HepG2 (cell line): ENCODE results near the gene ZMYND10. TPM values are rescaled to one million over a fixed set of nuclear protein-coding genes. Genes with fewer than 3 reads are reported as not detected.

Experiments used
- ATAC-seq: fragments of 200-7000 bp; cut with Tn5 transposase; 3 replicates; pipeline ENCODE4 v1.9.1; 2020; ENCODE audit warnings: mild to moderate bottlenecking, moderate library complexity
- BruUV-seq: library from RNA; stranded (reverse); fragments of 400-500 nt; replicated peaks from 2 replicates; lab custom pipeline; 2021; lab: Mats Ljungman, UMichigan
- CTCF ChIA-PET: fragments of 300-600 bp; formaldehyde crosslinking; extraction: SDS; loops from one replicate; lab custom pipeline; 2021; ENCODE audit warnings: low total read pairs, inconsistent platforms, low intra/inter-chr PET ratio; lab: Yijun Ruan, JAX
- POLR2A ChIA-PET: fragments of 350-600 bp; sonication (Branson Sonifier 250); formaldehyde crosslinking; loops from one replicate; lab custom pipeline; 2020; ENCODE audit warnings: antibody characterized with exemption, inconsistent platforms; lab: Yijun Ruan, JAX
- DNase-seq: peaks from one replicate; pipeline ENCODE4 v3.0.0-alpha.2; 2015; ENCODE audit warnings: low spot score
- FAIRE-seq: peaks from 3 replicates; lab custom pipeline; 2011; peaks lifted over from hg19 to GRCh38; lab: Jason Lieb, UNC
- H2AFZ ChIP-seq: one replicate; pipeline ENCODE4 v1.6.1; 2011; ENCODE audit warnings: low read length, inconsistent platforms
- H3K27ac ChIP-seq: fragments of 300-600 bp; 3 replicates; pipeline ENCODE4 v1.8.0; 2011; ENCODE audit warnings: mixed run types, mild to moderate bottlenecking, mixed read lengths, low read length, inconsistent platforms; ENCODE audit not compliant: insufficient read depth; ENCODE audit errors: extremely low read length
- H3K27me3 ChIP-seq, 2 experiments: fragments of 200-600 bp in 1 of 2; 2 replicates in 1 of 2; 3 replicates in 1 of 2; pipeline versions ENCODE4 v1.6.0 to v1.8.0; 2011; ENCODE audit warnings: low read length in 2 of 2, mild to moderate bottlenecking in 2 of 2, moderate library complexity in 2 of 2, inconsistent platforms in 1 of 2; ENCODE audit not compliant: insufficient read depth in 2 of 2, control insufficient read depth in 1 of 2
- H3K36me3 ChIP-seq, 2 experiments: fragments of 200-600 bp in 1 of 2; replicated peaks in 1 of 2; 2 replicates in 1 of 2; 3 replicates in 1 of 2; pipeline versions ENCODE4 v1.5.1 to v1.8.0; 2011; ENCODE audit warnings: low read length in 2 of 2, inconsistent platforms in 1 of 2; ENCODE audit not compliant: insufficient read depth in 2 of 2, control insufficient read depth in 1 of 2
- H3K4me1 ChIP-seq: 2 replicates; pipeline ENCODE4 v1.5.1; 2012; ENCODE audit warnings: low read length, inconsistent platforms; ENCODE audit not compliant: insufficient read depth
- H3K4me2 ChIP-seq: 2 replicates; pipeline ENCODE4 v1.6.0; 2011; ENCODE audit warnings: low read depth, low read length, inconsistent platforms
- H3K4me3 ChIP-seq, 3 experiments: fragments of 200-600 bp in 1 of 3; sonication (generic), shearing (Covaris generic) in 1 of 3; replicated peaks in 1 of 3; 2 replicates each; pipeline ENCODE4 v1.5.1; 2011 to 2016; ENCODE audit warnings: low read length in 3 of 3, inconsistent platforms in 2 of 3, low read depth in 2 of 3, mild to moderate bottlenecking in 2 of 3, control low read depth in 1 of 3, mixed read lengths in 1 of 3; ENCODE audit not compliant: insufficient read depth in 1 of 3
- H3K79me2 ChIP-seq: one replicate; pipeline ENCODE4 v1.6.1; 2011; ENCODE audit warnings: low read length, inconsistent platforms; ENCODE audit not compliant: insufficient read depth
- H3K9ac ChIP-seq: 2 replicates; pipeline ENCODE4 v1.6.0; 2011; ENCODE audit warnings: mild to moderate bottlenecking, low read depth, low read length, inconsistent platforms; ENCODE audit not compliant: insufficient read depth
- H3K9me3 ChIP-seq: 2 replicates; pipeline ENCODE4 v1.5.1; 2012; ENCODE audit warnings: mild to moderate bottlenecking, low read length
- H4K20me1 ChIP-seq: 2 replicates; pipeline ENCODE4 v1.6.0; 2011; ENCODE audit warnings: inconsistent platforms, mild to moderate bottlenecking, low read length, moderate library complexity; ENCODE audit not compliant: insufficient read depth
- CC2D1A ChIP-seq: sonication (generic); formaldehyde crosslinking; IDR thresholded peaks from 2 replicates; pipeline ENCODE4 v1.8.1; 2023; ENCODE audit warnings: mild to moderate bottlenecking, missing genetic modification reagents
- FOXK1 ChIP-seq: sonication (generic); formaldehyde crosslinking; IDR thresholded peaks from 2 replicates; pipeline ENCODE4 v1.4.0; 2020; ENCODE audit warnings: low read depth, missing genetic modification reagents, borderline replicate concordance
- GPBP1L1 ChIP-seq: sonication (generic); formaldehyde crosslinking; IDR thresholded peaks from 2 replicates; pipeline ENCODE4 v1.5.0; 2020; ENCODE audit warnings: mild to moderate bottlenecking, missing genetic modification reagents
- HMG20A ChIP-seq: IDR thresholded peaks from 2 replicates; pipeline ENCODE4 v1.6.1; 2016; ENCODE audit warnings: borderline replicate concordance
- KDM3A ChIP-seq: IDR thresholded peaks from 2 replicates; pipeline ENCODE4 v1.6.1; 2018; ENCODE audit warnings: low read depth, missing compliant biosample characterization
- MED1 ChIP-seq: sonication (generic); formaldehyde crosslinking; IDR thresholded peaks from 2 replicates; pipeline ENCODE4 v1.4.0; 2020; ENCODE audit warnings: missing genetic modification reagents
- MED13 ChIP-seq: sonication (generic); formaldehyde crosslinking; IDR thresholded peaks from 2 replicates; pipeline ENCODE4 v1.5.0; 2020; ENCODE audit warnings: missing genetic modification reagents
- MZF1 ChIP-seq: sonication (generic); formaldehyde crosslinking; IDR thresholded peaks from 2 replicates; pipeline ENCODE4 v1.8.1; 2023; ENCODE audit warnings: mild to moderate bottlenecking, missing genetic modification reagents, borderline replicate concordance
- NRL ChIP-seq: sonication (generic); formaldehyde crosslinking; IDR thresholded peaks from 2 replicates; pipeline ENCODE4 v1.5.0; 2020; ENCODE audit warnings: missing genetic modification reagents, mild to moderate bottlenecking, moderate library complexity, borderline replicate concordance
- TFDP1 ChIP-seq: IDR thresholded peaks from 2 replicates; pipeline ENCODE4 v1.6.1; 2016; ENCODE audit warnings: missing compliant biosample characterization, missing genetic modification reagents, borderline replicate concordance
- U2AF2 ChIP-seq: fragments of 200-400 bp; formaldehyde crosslinking; IDR thresholded peaks from 2 replicates; pipeline ENCODE4 v1.6.1; 2017; ENCODE audit warnings: low read depth, mild to moderate bottlenecking, low read length
- ZBTB7A ChIP-seq: sonication (generic); formaldehyde crosslinking; IDR thresholded peaks from 2 replicates; pipeline ENCODE4 v1.8.0; 2022; ENCODE audit warnings: mild to moderate bottlenecking, missing genetic modification reagents
- ZNF337 ChIP-seq: sonication (generic); formaldehyde crosslinking; IDR thresholded peaks from 2 replicates; pipeline ENCODE4 v1.5.1; 2020; ENCODE audit warnings: missing genetic modification reagents, low read depth, mild to moderate bottlenecking, borderline replicate concordance
- ZNF33B ChIP-seq: sonication (generic); formaldehyde crosslinking; IDR thresholded peaks from 2 replicates; pipeline ENCODE4 v1.5.1; 2020; ENCODE audit warnings: mild to moderate bottlenecking, missing genetic modification reagents
- ZNF562 ChIP-seq: sonication (generic); formaldehyde crosslinking; IDR thresholded peaks from 2 replicates; pipeline ENCODE4 v1.8.0; 2022; ENCODE audit warnings: missing genetic modification reagents, borderline replicate concordance
- ZNF883 ChIP-seq: sonication (generic); formaldehyde crosslinking; IDR thresholded peaks from 2 replicates; pipeline ENCODE4 v1.5.1; 2020; ENCODE audit warnings: mild to moderate bottlenecking, missing genetic modification reagents; ENCODE audit errors: not compliant biosample characterization
- WGBS: methylation state at CpG from one replicate; pipeline ENCODE4 v1.1.6; 2017; ENCODE audit warnings: low lambda C conversion rate; 5-methylcytosine and 5-hydroxymethylcytosine counted together
- in situ Hi-C: cut with HindIII; loops from 2 replicates; pipeline ENCODE4 v1.10.0; 2017; ENCODE audit warnings: low pct_unique_long_range_greater_than_20kb; ENCODE audit not compliant: extremely low pct_ligation_motif_present
- intact Hi-C: fragments of 100-400 bp; cut with micrococcal nuclease; formaldehyde crosslinking; loops from one replicate; pipeline ENCODE4 v1.10.0; 2022; ENCODE audit not compliant: unreplicated experiment
- polyA plus RNA-seq, 8 experiments: library from polyadenylated mRNA; depleted of rRNA in 3 of 8; stranded (reverse) in 7 of 8; unstranded in 1 of 8; fragments of >200 nt; fragmentation: Illumina TruSeq in 4 of 8; extraction: Trizol in 4 of 8; gene quantifications; 2 replicates each; pipeline versions ENCODE4 v1.2.1 to v1.2.3, GENCODE V29; 2011 to 2016; ENCODE audit warnings: low read depth in 4 of 8, missing spikeins in 1 of 8, mixed read lengths in 1 of 8; ENCODE audit not compliant: insufficient read depth in 1 of 8
- total RNA-seq, 5 experiments: library from RNA; depleted of rRNA; stranded (reverse); fragments of >200 nt; fragmentation: Illumina TruSeq; extraction: Trizol; gene quantifications; 2 replicates each; pipeline ENCODE4 v1.2.3, GENCODE V29; 2016; ENCODE audit warnings: low read depth in 1 of 5
- TF ChIP-seq, protein P1 (sequence below): sonication (generic); formaldehyde crosslinking; conservative IDR thresholded peaks from 2 replicates; pipeline ENCODE4 v1.5.0; 2020; ENCODE audit warnings: missing genetic modification reagents

ZMYND10 gene
- total and polyA plus RNA-seq, 2 of the 13 experiments (the other 11 are each of a cell fraction or from before 2014, with no cell fraction given): 0.60 to 0.74 TPM

DNA sequence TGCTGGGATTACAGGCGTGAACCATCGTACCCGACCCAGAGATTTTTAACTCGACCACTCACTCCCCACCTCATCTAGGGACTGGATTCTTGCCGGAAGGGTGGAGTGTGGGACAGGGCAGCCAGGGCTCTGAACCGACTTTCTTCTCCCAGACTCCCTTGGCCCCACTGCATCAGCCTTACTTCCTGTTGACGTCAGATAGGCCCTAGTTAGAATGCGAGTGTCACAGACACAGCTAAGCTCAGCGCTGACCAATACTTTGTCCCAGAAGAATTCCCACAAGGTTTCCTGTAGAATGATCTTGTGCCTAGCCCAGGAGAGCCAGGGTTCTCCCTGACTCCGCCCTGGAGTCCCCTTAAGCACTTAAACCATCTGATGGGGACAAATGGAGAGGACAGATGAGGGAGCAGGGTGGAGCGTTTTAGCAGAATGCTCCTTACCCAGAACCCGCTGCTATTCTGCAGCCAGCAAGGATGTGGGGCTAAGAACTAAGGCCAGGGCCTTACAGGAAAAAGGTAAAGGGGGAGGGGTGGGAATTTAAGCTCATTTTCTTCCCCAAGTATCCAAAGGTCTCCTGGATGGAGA is 11.7 kb downstream of the ZMYND10 start (continued):
- TF ChIP-seq GPBP1L1 (CRISPR knock-in tag) (no peak), KDM3A (CRISPR knock-in tag) (no peak), MED1 (CRISPR knock-in tag) (no peak), TFDP1 (CRISPR knock-in tag) (no peak), NRL (CRISPR knock-in tag) (no peak)

DNA sequence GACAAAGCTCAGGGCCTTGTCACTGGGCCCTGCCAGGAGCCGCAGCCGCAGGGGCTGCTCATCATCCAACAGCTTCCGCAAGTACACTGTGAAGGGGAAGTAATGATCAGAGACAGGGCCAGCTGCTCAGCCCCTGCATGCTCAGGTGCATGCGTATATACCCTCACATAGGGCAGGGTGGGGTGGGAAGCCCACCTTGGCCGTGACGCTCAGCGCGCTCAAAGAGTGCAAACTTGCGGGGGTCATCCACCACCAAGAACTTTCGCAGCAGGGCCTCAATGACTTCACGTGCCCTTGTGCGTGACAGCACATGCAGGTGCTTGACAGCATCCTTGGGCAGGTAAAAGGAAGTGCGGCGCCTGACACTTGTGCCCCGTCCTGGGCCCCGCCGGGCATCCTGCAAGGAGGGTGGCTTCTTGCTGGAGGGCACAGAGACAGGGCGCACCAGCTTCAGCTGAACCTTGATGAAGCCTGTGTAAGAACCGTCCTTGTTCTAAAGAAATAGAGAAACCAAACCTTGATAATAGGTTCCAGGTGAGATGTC is 14.1 kb downstream of the ZMYND10 start:
- ATAC-seq: no peak
- ChIA-PET CTCF (no interaction called here), POLR2A (no interaction called here)
- H4K20me1 ChIP-seq: peaks cover 12% of the 10 kb centered on the region
- peaks cover 22 to 39% of the 10 kb centered on the region in 2 experiments for H3K36me3 ChIP-seq
- H3K9ac ChIP-seq: no peak overlapping the region
- TF ChIP-seq HMG20A (CRISPR knock-in tag) (no peak), CC2D1A (CRISPR knock-in tag) (no peak), ZNF562 (CRISPR knock-in tag) (no peak), ZNF33B (CRISPR knock-in tag) (no peak), ZNF883 (CRISPR knock-in tag) (no peak), MED13 (CRISPR knock-in tag) (no peak), FOXK1 (CRISPR knock-in tag) (no peak), ZNF337 (CRISPR knock-in tag) (no peak), U2AF2 (no peak), ZBTB7A (CRISPR knock-in tag) (no peak), MZF1 (no peak)
- TF ChIP-seq, protein P1, sequence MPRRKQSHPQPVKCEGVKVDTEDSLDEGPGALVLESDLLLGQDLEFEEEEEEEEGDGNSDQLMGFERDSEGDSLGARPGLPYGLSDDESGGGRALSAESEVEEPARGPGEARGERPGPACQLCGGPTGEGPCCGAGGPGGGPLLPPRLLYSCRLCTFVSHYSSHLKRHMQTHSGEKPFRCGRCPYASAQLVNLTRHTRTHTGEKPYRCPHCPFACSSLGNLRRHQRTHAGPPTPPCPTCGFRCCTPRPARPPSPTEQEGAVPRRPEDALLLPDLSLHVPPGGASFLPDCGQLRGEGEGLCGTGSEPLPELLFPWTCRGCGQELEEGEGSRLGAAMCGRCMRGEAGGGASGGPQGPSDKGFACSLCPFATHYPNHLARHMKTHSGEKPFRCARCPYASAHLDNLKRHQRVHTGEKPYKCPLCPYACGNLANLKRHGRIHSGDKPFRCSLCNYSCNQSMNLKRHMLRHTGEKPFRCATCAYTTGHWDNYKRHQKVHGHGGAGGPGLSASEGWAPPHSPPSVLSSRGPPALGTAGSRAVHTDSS (CRISPR knock-in tag): no peak
- 98% methylated on average over 13 of the region's 19 CpGs for WGBS
- H3K27ac ChIP-seq: no peak overlapping the region
- intact Hi-C loops (no loop called here), in situ Hi-C loops (no loop called here)
- DNase-seq: no peak
- no TSS peak for BruUV-seq
- H3K4me1 ChIP-seq: peaks cover 58% of the 10 kb centered on the region
- no peak overlapping the region for H2AFZ ChIP-seq
- no peak for FAIRE-seq
- no peak overlapping the region for H3K4me3 ChIP-seq
- H3K9me3 ChIP-seq: no peaks in the 10 kb centered on the region
- H3K4me2 ChIP-seq: no peak overlapping the region
- H3K79me2 ChIP-seq: peaks cover 55% of the 10 kb centered on the region
- H3K27me3 ChIP-seq: no peaks in the 10 kb centered on the region; a peak in 1 of 5 replicates
